Upper lobe of right lung (tissue), 1 donor: ENCODE results near the gene R3HDM4. TPM values are rescaled to one million over a fixed set of nuclear protein-coding genes. Genes with fewer than 3 reads are reported as not detected.
A peak's percentile ranks its signal among the peaks of the same experiment; 100 is the strongest.
"Not testable (repeated sequence)": the region's sequence is repeated elsewhere in the genome, so short reads cannot be mapped to it uniquely, and the experiment has no call there.

Experiments
- ATAC-seq: fragments of 200-7000 bp; cut with Tn5 transposase; one replicate; pipeline ENCODE4 v1.9.1; 2020; ENCODE audit warnings: mild to moderate bottlenecking, moderate library complexity
- DNase-seq: peaks from one replicate; pipeline ENCODE4 v3.0.0-alpha.2; 2020
- H3K27ac ChIP-seq: fragments of 200-600 bp; one replicate; pipeline ENCODE4 v1.8.0; 2022
- H3K27me3 ChIP-seq: fragments of 200-600 bp; one replicate; pipeline ENCODE4 v1.8.0; 2022; ENCODE audit warnings: mild to moderate bottlenecking
- H3K36me3 ChIP-seq: fragments of 200-600 bp; one replicate; pipeline ENCODE4 v1.8.0; 2022
- H3K4me1 ChIP-seq: fragments of 200-600 bp; one replicate; pipeline ENCODE4 v1.8.0; 2022
- H3K4me3 ChIP-seq: fragments of 200-600 bp; one replicate; pipeline ENCODE4 v1.8.0; 2022; ENCODE audit warnings: mild to moderate bottlenecking
- H3K9me3 ChIP-seq: fragments of 200-600 bp; one replicate; pipeline ENCODE4 v1.8.0; 2022
- CTCF ChIP-seq: fragments of 200-600 bp; IDR thresholded peaks from one replicate; pipeline ENCODE4 v1.8.0; 2022; ENCODE audit warnings: antibody characterized with exemption
- intact Hi-C: fragments of 100-400 bp; cut with DNase I; formaldehyde crosslinking; loops from one replicate; pipeline ENCODE4 v1.11.0; 2022
- long read RNA-seq: library from polyadenylated mRNA; unstranded; transcript quantifications from one replicate; pipeline ENCODE4 v2.0.0, GENCODE V29; 2021
- total RNA-seq: library from RNA; stranded (reverse); fragmentation: NEBNext Ultra II Directional; extraction: Animal tissue kit (Norgen Biotek cat#: 25700); gene quantifications from one replicate; pipeline ENCODE4 v1.2.1, GENCODE V29; 2021
- donor health status: DM: no; HTN: yes; CAD: no; lungs with severe emphysema.

The R3HDM4 gene
- total RNA-seq, result 50.7 TPM
- long read RNA-seq, transcript R3HDM4-201 (8 exons, 1,815 nt), result major isoform, 22 of 37 reads
- long read RNA-seq, partial matches to known transcripts, result 1 of 37 reads
- long read RNA-seq, other reads (novel, unspliced or antisense), result 14 of 37 reads

DNA sequence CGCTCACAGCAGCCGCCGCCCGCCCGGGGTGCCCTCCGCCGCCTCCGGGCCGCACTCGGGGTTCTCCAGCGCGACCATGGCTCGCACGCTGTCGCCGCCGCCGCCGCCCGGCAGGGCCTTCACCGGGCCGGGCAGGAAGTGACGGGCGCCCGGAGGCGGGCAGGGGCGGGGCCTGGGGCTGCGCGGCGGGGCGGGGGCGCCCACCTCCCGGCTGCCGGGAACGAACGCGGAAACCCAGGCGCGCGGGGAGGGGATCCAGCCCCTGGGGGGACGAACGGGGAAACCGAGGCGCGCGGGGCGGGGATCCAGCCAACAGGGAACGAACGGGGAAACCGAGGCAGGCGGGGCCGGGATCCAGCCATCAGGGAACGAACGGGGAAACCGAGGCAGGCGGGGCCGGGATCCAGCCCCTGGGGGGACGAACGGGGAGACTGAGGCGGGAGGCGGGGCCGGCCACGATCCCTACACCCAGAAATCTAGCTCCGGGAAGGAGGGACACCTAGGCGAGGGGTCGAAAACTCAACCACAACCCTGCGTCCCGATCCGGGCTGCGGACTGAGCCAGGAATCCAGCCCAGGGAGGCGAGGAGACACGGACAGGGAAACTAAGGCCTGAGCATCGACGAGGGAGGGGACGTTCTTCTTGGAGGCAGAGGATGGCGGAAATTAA, at the start of gene R3HDM4:
TSS of gene R3HDM4 (minus strand) at position 140 of the 669 bp plus-strand sequence. CDS start at position 78, 62 bp downstream.
- intact Hi-C loops, result no loop called here
- H3K27ac ChIP-seq, result peak within 1 kb of the TSS; percentile 94
- H3K9me3 ChIP-seq, result no peaks in the 10 kb centered on the region
- H3K27me3 ChIP-seq, result peaks cover 24% of the 10 kb centered on the region
- H3K4me3 ChIP-seq, result peak within 1 kb of the TSS; percentile 83
- peak; percentile 84 for ATAC-seq
- no peak for TF ChIP-seq CTCF
- peak; percentile 93 for DNase-seq
- no peaks in the 10 kb centered on the region for H3K36me3 ChIP-seq
- H3K4me1 ChIP-seq, result peaks cover 38% of the 10 kb centered on the region

GRCh38 chr19:961866-962620, 49.0 kb upstream of the R3HDM4 start:
- intact Hi-C loops, result no loop called here
- peak; percentile 39 for ATAC-seq
- H3K4me3 ChIP-seq, result no peak overlapping the region
- peaks cover 8% of the 10 kb centered on the region for H3K36me3 ChIP-seq
- TF ChIP-seq CTCF, result no peak
- no peaks in the 10 kb centered on the region for H3K27me3 ChIP-seq
- no peaks in the 10 kb centered on the region for H3K4me1 ChIP-seq
- H3K9me3 ChIP-seq, result no peaks in the 10 kb centered on the region
- no peak for DNase-seq
- no peak overlapping the region for H3K27ac ChIP-seq

DNA sequence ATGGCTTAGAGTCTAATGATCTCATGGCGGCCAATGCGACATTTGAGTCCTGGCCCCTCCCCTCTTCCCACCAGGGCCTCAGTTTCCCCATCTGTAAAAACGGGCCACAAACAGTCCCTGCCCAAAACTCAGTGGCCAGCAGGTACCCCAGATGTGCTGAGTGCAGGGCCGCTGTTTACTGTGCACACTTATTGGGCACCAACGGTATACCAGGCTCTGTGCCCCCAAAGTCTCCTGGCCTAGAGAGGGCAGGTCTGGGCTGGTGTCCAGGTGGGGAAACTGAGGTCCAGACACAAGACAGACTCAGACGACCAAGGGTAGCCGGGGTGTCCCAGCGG, 47.6 kb upstream of the R3HDM4 start:
- ATAC-seq, result no peak
- no peak for DNase-seq
- no peaks in the 10 kb centered on the region for H3K9me3 ChIP-seq
- H3K4me3 ChIP-seq, result no peak overlapping the region
- TF ChIP-seq CTCF, result no peak
- H3K27me3 ChIP-seq, result no peaks in the 10 kb centered on the region
- no peaks in the 10 kb centered on the region for H3K4me1 ChIP-seq
- H3K27ac ChIP-seq, result no peak overlapping the region
- H3K36me3 ChIP-seq, result no peaks in the 10 kb centered on the region
- intact Hi-C loops, result no loop called here

DNA sequence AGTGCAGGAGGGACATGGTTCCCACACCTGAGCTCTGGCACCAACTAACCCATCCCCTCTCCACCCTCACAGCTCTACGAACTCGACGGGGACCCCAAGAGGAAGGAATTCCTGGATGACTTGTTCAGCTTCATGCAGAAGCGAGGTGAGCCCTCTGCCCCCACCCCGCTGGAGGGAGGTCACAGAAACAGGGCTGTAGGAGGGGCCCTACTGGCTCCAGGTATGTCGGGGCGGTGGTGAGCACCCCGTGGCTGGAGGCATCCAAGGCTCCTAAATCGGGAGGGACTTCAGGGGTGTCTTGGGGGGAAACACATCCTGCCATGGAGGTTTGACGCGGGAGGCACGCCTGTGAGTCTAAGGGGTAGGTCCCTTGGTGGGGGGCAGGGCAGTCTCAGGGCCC, 47.0 kb upstream of the R3HDM4 start:
- ATAC-seq, result no peak
- no peaks in the 10 kb centered on the region for H3K27me3 ChIP-seq
- no peak overlapping the region for H3K27ac ChIP-seq
- DNase-seq, result no peak
- no peak for TF ChIP-seq CTCF
- intact Hi-C loops, result no loop called here
- H3K4me3 ChIP-seq, result no peak overlapping the region
- H3K9me3 ChIP-seq, result no peaks in the 10 kb centered on the region
- no peaks in the 10 kb centered on the region for H3K4me1 ChIP-seq
- H3K36me3 ChIP-seq, result no peaks in the 10 kb centered on the region

DNA sequence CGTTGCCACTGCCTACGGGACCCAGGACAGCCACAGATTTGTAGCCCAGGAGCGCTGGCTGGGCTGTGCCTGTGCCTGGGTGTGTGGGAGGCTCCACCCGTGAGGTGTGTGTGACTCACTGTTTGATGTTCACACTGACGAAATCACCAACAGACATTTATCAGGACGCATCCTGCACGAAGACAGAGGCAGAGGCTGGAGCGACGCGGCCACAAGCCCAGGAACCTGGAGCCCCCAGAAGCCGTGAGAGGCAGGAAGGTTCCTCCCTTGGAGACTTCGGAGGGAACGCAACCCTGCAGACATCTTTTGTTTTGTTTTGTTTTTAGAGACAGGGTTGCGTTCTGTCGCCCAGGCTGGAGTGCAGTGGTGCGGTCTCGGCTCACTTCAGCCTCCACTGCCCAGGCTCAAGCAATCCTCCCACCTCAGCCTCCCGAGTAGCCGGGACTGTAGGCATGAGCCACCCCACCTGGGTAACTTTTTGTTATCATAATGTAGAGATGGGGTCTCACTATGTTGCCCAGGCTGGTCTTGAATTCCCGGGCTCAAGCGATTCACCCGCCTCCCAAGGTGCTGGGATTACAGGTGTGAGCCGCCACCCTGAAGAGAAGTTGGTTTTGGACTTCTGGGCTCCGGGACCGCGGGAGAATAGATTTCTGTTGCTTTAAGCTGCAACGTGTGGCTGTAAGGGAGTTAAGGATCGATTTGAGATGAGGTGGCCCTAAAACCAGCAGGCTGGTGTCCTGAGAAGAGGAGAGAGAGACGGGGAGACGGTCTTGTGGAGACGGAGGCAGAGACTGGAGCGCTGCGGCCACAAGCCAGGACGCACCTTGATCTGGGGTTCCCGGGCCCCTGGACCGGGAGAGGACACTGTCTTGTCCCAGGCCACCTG, 46.2 kb upstream of the R3HDM4 start:
- DNase-seq, result no peak
- Histone ChIP-seq H3K27me3 (no peaks in the 10 kb centered on the region), H3K27ac (no peak overlapping the region), H3K4me1 (no peaks in the 10 kb centered on the region), H3K4me3 (no peak overlapping the region), H3K36me3 (no peaks in the 10 kb centered on the region), H3K9me3 (no peaks in the 10 kb centered on the region)
- intact Hi-C loops, result no loop called here
- no peak for ATAC-seq
- TF ChIP-seq CTCF, result no peak

GRCh38 chr19:957578-957977, 44.6 kb upstream of the R3HDM4 start:
- H3K4me1 ChIP-seq, intact Hi-C loops: not testable (repeated sequence)

More at GRCh38 chr19:957578-957977, 44.6 kb upstream of the R3HDM4 start:
- H3K4me3 ChIP-seq, H3K27me3 ChIP-seq, H3K36me3 ChIP-seq, H3K9me3 ChIP-seq, H3K27ac ChIP-seq, ATAC-seq, DNase-seq: not testable (repeated sequence)
